HepG2 (cell line): ENCODE measurements around the gene RFTN1. TPM values are rescaled to one million over a fixed set of nuclear protein-coding genes. Genes with fewer than 3 reads are reported as not detected.

Experiments used
- ATAC-seq: fragments of 200-7000 bp; cut with Tn5 transposase; 3 replicates; pipeline ENCODE4 v1.9.1; 2020; ENCODE audit warnings: mild to moderate bottlenecking, moderate library complexity
- BruUV-seq: library from RNA; stranded (reverse); fragments of 400-500 nt; replicated peaks from 2 replicates; lab custom pipeline; 2021; lab: Mats Ljungman, UMichigan
- CTCF ChIA-PET: fragments of 300-600 bp; formaldehyde crosslinking; extraction: SDS; loops from one replicate; lab custom pipeline; 2021; ENCODE audit warnings: low total read pairs, inconsistent platforms, low intra/inter-chr PET ratio; lab: Yijun Ruan, JAX
- POLR2A ChIA-PET: fragments of 350-600 bp; sonication (Branson Sonifier 250); formaldehyde crosslinking; loops from one replicate; lab custom pipeline; 2020; ENCODE audit warnings: antibody characterized with exemption, inconsistent platforms; lab: Yijun Ruan, JAX
- DNase-seq: peaks from one replicate; pipeline ENCODE4 v3.0.0-alpha.2; 2015; ENCODE audit warnings: low spot score
- FAIRE-seq: peaks from 3 replicates; lab custom pipeline; 2011; peaks lifted over from hg19 to GRCh38; lab: Jason Lieb, UNC
- H2AFZ ChIP-seq: one replicate; pipeline ENCODE4 v1.6.1; 2011; ENCODE audit warnings: low read length, inconsistent platforms
- H3K27ac ChIP-seq: fragments of 300-600 bp; 3 replicates; pipeline ENCODE4 v1.8.0; 2011; ENCODE audit warnings: mixed run types, mild to moderate bottlenecking, mixed read lengths, low read length, inconsistent platforms; ENCODE audit not compliant: insufficient read depth; ENCODE audit errors: extremely low read length
- H3K27me3 ChIP-seq, 2 experiments: fragments of 200-600 bp in 1 of 2; 2 replicates in 1 of 2; 3 replicates in 1 of 2; pipeline versions ENCODE4 v1.6.0 to v1.8.0; 2011; ENCODE audit warnings: low read length in 2 of 2, mild to moderate bottlenecking in 2 of 2, moderate library complexity in 2 of 2, inconsistent platforms in 1 of 2; ENCODE audit not compliant: insufficient read depth in 2 of 2, control insufficient read depth in 1 of 2
- H3K36me3 ChIP-seq, 2 experiments: fragments of 200-600 bp in 1 of 2; replicated peaks in 1 of 2; 2 replicates in 1 of 2; 3 replicates in 1 of 2; pipeline versions ENCODE4 v1.5.1 to v1.8.0; 2011; ENCODE audit warnings: low read length in 2 of 2, inconsistent platforms in 1 of 2; ENCODE audit not compliant: insufficient read depth in 2 of 2, control insufficient read depth in 1 of 2
- H3K4me1 ChIP-seq: 2 replicates; pipeline ENCODE4 v1.5.1; 2012; ENCODE audit warnings: low read length, inconsistent platforms; ENCODE audit not compliant: insufficient read depth
- H3K4me2 ChIP-seq: 2 replicates; pipeline ENCODE4 v1.6.0; 2011; ENCODE audit warnings: low read depth, low read length, inconsistent platforms
- H3K4me3 ChIP-seq, 3 experiments: fragments of 200-600 bp in 1 of 3; sonication (generic), shearing (Covaris generic) in 1 of 3; replicated peaks in 1 of 3; 2 replicates each; pipeline ENCODE4 v1.5.1; 2011 to 2016; ENCODE audit warnings: low read length in 3 of 3, inconsistent platforms in 2 of 3, low read depth in 2 of 3, mild to moderate bottlenecking in 2 of 3, control low read depth in 1 of 3, mixed read lengths in 1 of 3; ENCODE audit not compliant: insufficient read depth in 1 of 3
- H3K79me2 ChIP-seq: one replicate; pipeline ENCODE4 v1.6.1; 2011; ENCODE audit warnings: low read length, inconsistent platforms; ENCODE audit not compliant: insufficient read depth
- H3K9ac ChIP-seq: 2 replicates; pipeline ENCODE4 v1.6.0; 2011; ENCODE audit warnings: mild to moderate bottlenecking, low read depth, low read length, inconsistent platforms; ENCODE audit not compliant: insufficient read depth
- H3K9me3 ChIP-seq: 2 replicates; pipeline ENCODE4 v1.5.1; 2012; ENCODE audit warnings: mild to moderate bottlenecking, low read length
- H4K20me1 ChIP-seq: 2 replicates; pipeline ENCODE4 v1.6.0; 2011; ENCODE audit warnings: inconsistent platforms, mild to moderate bottlenecking, low read length, moderate library complexity; ENCODE audit not compliant: insufficient read depth
- CREB1 ChIP-seq, 2 experiments: fragments of 450-650 bp in 1 of 2; IDR thresholded peaks; 2 replicates each; pipeline ENCODE4 v1.6.1; 2016 to 2017; ENCODE audit warnings: control low read depth in 1 of 2, mild to moderate bottlenecking in 1 of 2, missing compliant biosample characterization in 1 of 2, missing genetic modification characterization in 1 of 2
- KLF15 ChIP-seq: sonication (generic); formaldehyde crosslinking; IDR thresholded peaks from 2 replicates; pipeline ENCODE4 v1.8.1; 2023; ENCODE audit warnings: borderline replicate concordance, mild to moderate bottlenecking, inconsistent platforms, missing genetic modification reagents, mixed read lengths
- NFE2L2 ChIP-seq: fragments of 150-350 bp; IDR thresholded peaks from 2 replicates; pipeline ENCODE4 v1.6.1; 2014; ENCODE audit warnings: low read length
- NPAS2 ChIP-seq: sonication (generic); formaldehyde crosslinking; IDR thresholded peaks from 2 replicates; pipeline ENCODE4 v1.8.0; 2022; ENCODE audit warnings: mild to moderate bottlenecking, missing genetic modification reagents, borderline replicate concordance
- PRDM4 ChIP-seq: sonication (generic); formaldehyde crosslinking; IDR thresholded peaks from 2 replicates; pipeline ENCODE4 v1.9.0; 2021; ENCODE audit warnings: missing genetic modification reagents, borderline replicate concordance
- TFAP4 ChIP-seq: sonication (generic); IDR thresholded peaks from 2 replicates; pipeline ENCODE4 v1.6.1; 2016; ENCODE audit warnings: low read depth, borderline replicate concordance
- ZGPAT ChIP-seq: IDR thresholded peaks from 2 replicates; pipeline ENCODE4 v1.6.1; 2016; ENCODE audit warnings: mild to moderate bottlenecking
- ZNF264 ChIP-seq: sonication (generic); formaldehyde crosslinking; IDR thresholded peaks from 2 replicates; pipeline ENCODE4 v1.4.0; 2020; ENCODE audit warnings: missing genetic modification reagents
- in situ Hi-C: cut with HindIII; loops from 2 replicates; pipeline ENCODE4 v1.10.0; 2017; ENCODE audit warnings: low pct_unique_long_range_greater_than_20kb; ENCODE audit not compliant: extremely low pct_ligation_motif_present
- intact Hi-C: fragments of 100-400 bp; cut with micrococcal nuclease; formaldehyde crosslinking; loops from one replicate; pipeline ENCODE4 v1.10.0; 2022; ENCODE audit not compliant: unreplicated experiment
- polyA plus RNA-seq, 8 experiments: library from polyadenylated mRNA; depleted of rRNA in 3 of 8; stranded (reverse) in 7 of 8; unstranded in 1 of 8; fragments of >200 nt; fragmentation: Illumina TruSeq in 4 of 8; extraction: Trizol in 4 of 8; gene quantifications; 2 replicates each; pipeline versions ENCODE4 v1.2.1 to v1.2.3, GENCODE V29; 2011 to 2016; ENCODE audit warnings: low read depth in 4 of 8, missing spikeins in 1 of 8, mixed read lengths in 1 of 8; ENCODE audit not compliant: insufficient read depth in 1 of 8
- total RNA-seq, 5 experiments: library from RNA; depleted of rRNA; stranded (reverse); fragments of >200 nt; fragmentation: Illumina TruSeq; extraction: Trizol; gene quantifications; 2 replicates each; pipeline ENCODE4 v1.2.3, GENCODE V29; 2016; ENCODE audit warnings: low read depth in 1 of 5

Gene RFTN1
- total and polyA plus RNA-seq, 2 of the 13 experiments (the other 11 are each of a cell fraction or from before 2014, with no cell fraction given): not detected

- no peaks in the 10 kb centered on the region for H3K79me2 ChIP-seq
- TF ChIP-seq TFAP4 (no peak), KLF15 (CRISPR knock-in tag) (no peak), NPAS2 (no peak), NFE2L2 (no peak), CREB1 (IDR thresholded peaks at IDR 0.05) (0 out of 2 replicates have a peak, but pooled peaks have one; percentile 22), CREB1 (CRISPR knock-in tag; IDR thresholded peaks at IDR 0.05) (no peak), PRDM4 (CRISPR knock-in tag) (no peak), ZGPAT (CRISPR knock-in tag) (no peak), ZNF264 (CRISPR knock-in tag) (no peak)
- DNase-seq: no peak
- H3K36me3 ChIP-seq: no peaks in the 10 kb centered on the region
- no peaks in the 10 kb centered on the region for H4K20me1 ChIP-seq
- H2AFZ ChIP-seq: no peak overlapping the region
- H3K27me3 ChIP-seq: peaks cover 0 to 4% of the 10 kb centered on the region in 2 experiments; a peak in 1 of 5 replicates
- no peak overlapping the region for H3K9ac ChIP-seq
- H3K4me3 ChIP-seq: no peak overlapping the region
- ChIA-PET CTCF (no interaction called here), POLR2A (no interaction called here)
- no TSS peak for BruUV-seq
- no peak for ATAC-seq
- no peak for FAIRE-seq
- H3K4me2 ChIP-seq: no peak overlapping the region
- peaks cover 5% of the 10 kb centered on the region; the same call in 1 of the 2 replicates for H3K9me3 ChIP-seq
- in situ Hi-C loops (no loop called here), intact Hi-C loops (no loop called here)
- no peaks in the 10 kb centered on the region for H3K4me1 ChIP-seq
- H3K27ac ChIP-seq: no peak overlapping the region
These were observed 9.3 kb upstream of the RFTN1 start for GRCh38 chr3:16522834-16523233.
